KMS-11 (cell line): ENCODE data around the gene STAG1.
"Not testable (repeated sequence)": the region's sequence is repeated elsewhere in the genome, so short reads cannot be mapped to it uniquely, and the experiment has no call there.

Experiments used
- H2AFZ ChIP-seq: fragments of 200-600 bp; sonication (generic); 2 replicates; pipeline ENCODE4 v1.6.1; 2016; ENCODE audit warnings: antibody characterized with exemption, mixed run types, low read depth
- H3K27ac ChIP-seq: fragments of 200-600 bp; sonication (generic); 2 replicates; pipeline ENCODE4 v1.6.1; 2016; ENCODE audit warnings: mild to moderate bottlenecking, mixed run types
- H3K27me3 ChIP-seq: fragments of 200-600 bp; sonication (generic); 2 replicates; pipeline ENCODE4 v1.6.1; 2017; ENCODE audit warnings: mild to moderate bottlenecking, low read depth, mixed run types, moderate library complexity; ENCODE audit not compliant: insufficient read depth
- H3K36me3 ChIP-seq: fragments of 200-600 bp; sonication (generic); 2 replicates; pipeline ENCODE4 v1.6.1; 2017; ENCODE audit warnings: mild to moderate bottlenecking, mixed run types; ENCODE audit not compliant: insufficient read depth
- H3K4me1 ChIP-seq: fragments of 200-600 bp; sonication (generic); 2 replicates; pipeline ENCODE4 v1.6.1; 2016; ENCODE audit warnings: mild to moderate bottlenecking, low read depth, mixed run types; ENCODE audit not compliant: poor library complexity, severe bottlenecking
- H3K4me2 ChIP-seq: fragments of 200-600 bp; sonication (generic); 2 replicates; pipeline ENCODE4 v1.7.0; 2016; ENCODE audit warnings: mild to moderate bottlenecking, mixed run types
- H3K4me3 ChIP-seq: fragments of 200-600 bp; sonication (generic); IDR thresholded peaks from 2 replicates; pipeline ENCODE4 v1.6.1; 2017; ENCODE audit warnings: low read depth, low read length, mixed read lengths; ENCODE audit not compliant: insufficient read depth
- H3K79me2 ChIP-seq: fragments of 200-600 bp; sonication (generic); 2 replicates; pipeline ENCODE4 v1.6.1; 2016; ENCODE audit warnings: low read depth, mixed run types; ENCODE audit not compliant: insufficient read depth
- H3K9ac ChIP-seq: fragments of 200-600 bp; sonication (generic); 2 replicates; pipeline ENCODE4 v1.6.1; 2016; ENCODE audit warnings: mild to moderate bottlenecking, mixed run types
- H4K20me1 ChIP-seq: fragments of 200-600 bp; sonication (generic); 2 replicates; pipeline ENCODE4 v1.6.1; 2016; ENCODE audit warnings: mild to moderate bottlenecking, mixed run types; ENCODE audit not compliant: insufficient read depth
- CTCF ChIP-seq: fragments of 200-600 bp; sonication (generic); conservative IDR thresholded peaks from 2 replicates; pipeline ENCODE4 v1.6.1; 2017; ENCODE audit warnings: low read depth, mild to moderate bottlenecking, antibody characterized with exemption, low read length, moderate library complexity, mixed read lengths

Gene STAG1

GRCh38 chr3:136672457-136672856 lies 79.7 kb downstream of the STAG1 start:
- H3K79me2 ChIP-seq = peaks cover 85% of the 10 kb centered on the region
- H4K20me1 ChIP-seq = peaks cover 3% of the 10 kb centered on the region; the same call in 1 of the 2 replicates
- no peak overlapping the region for H3K9ac ChIP-seq
- TF ChIP-seq CTCF = no peak
- no peak overlapping the region for H3K27ac ChIP-seq
- H3K4me3 ChIP-seq = no peak overlapping the region
- no peak overlapping the region for H3K4me2 ChIP-seq
- H2AFZ ChIP-seq = no peak overlapping the region
- no peaks in the 10 kb centered on the region for H3K27me3 ChIP-seq
- H3K36me3 ChIP-seq = no peaks in the 10 kb centered on the region
- H3K4me1 ChIP-seq = peaks cover 25% of the 10 kb centered on the region

- Histone ChIP-seq H3K79me2 (peaks cover 85% of the 10 kb centered on the region), H3K27me3 (no peaks in the 10 kb centered on the region), H3K4me1 (peaks cover 28% of the 10 kb centered on the region), H3K4me2 (no peak overlapping the region), H3K4me3 (no peak overlapping the region), H3K36me3 (no peaks in the 10 kb centered on the region), H4K20me1 (0 out of 2 replicates have a peak, but pooled peaks cover 3% of the 10 kb centered on the region), H3K27ac (no peak overlapping the region), H2AFZ (no peak overlapping the region), H3K9ac (no peak overlapping the region)
- no peak for TF ChIP-seq CTCF
These were observed 80.3 kb downstream of the STAG1 start for GRCh38 chr3:136671921-136672320.

- peaks cover 90% of the 10 kb centered on the region for H3K79me2 ChIP-seq
- H4K20me1 ChIP-seq = 0 out of 2 replicates have a peak, but pooled peaks cover 1% of the 10 kb centered on the region
- no peak overlapping the region for H2AFZ ChIP-seq
- H3K36me3 ChIP-seq = no peaks in the 10 kb centered on the region
- no peak overlapping the region for H3K4me3 ChIP-seq
- H3K4me1 ChIP-seq = peaks cover 30% of the 10 kb centered on the region
- H3K27me3 ChIP-seq = no peaks in the 10 kb centered on the region
- H3K4me2 ChIP-seq = no peak overlapping the region
- no peak overlapping the region for H3K27ac ChIP-seq
- H3K9ac ChIP-seq = no peak overlapping the region
- no peak for TF ChIP-seq CTCF
These were observed 82.0 kb downstream of the STAG1 start for GRCh38 chr3:136670166-136670565.

GRCh38 chr3:136667081-136667480 lies 85.1 kb downstream of the STAG1 start:
- Histone ChIP-seq H3K36me3 (no peaks in the 10 kb centered on the region), H4K20me1 (0 out of 2 replicates have a peak, but pooled peaks cover 8% of the 10 kb centered on the region), H3K79me2 (peaks cover 92% of the 10 kb centered on the region)

GRCh38 chr3:136666301-136666700 lies 85.9 kb downstream of the STAG1 start:
- not testable (repeated sequence) for H3K4me3 ChIP-seq, H3K27me3 ChIP-seq, H3K9ac ChIP-seq, H3K27ac ChIP-seq, H2AFZ ChIP-seq, H3K4me2 ChIP-seq, H3K36me3 ChIP-seq
- H3K4me1 ChIP-seq = peaks cover 34% of the 10 kb centered on the region
- H3K79me2 ChIP-seq = peaks cover 92% of the 10 kb centered on the region
- H4K20me1 ChIP-seq = peaks cover 14% of the 10 kb centered on the region

More at GRCh38 chr3:136667081-136667480, 85.1 kb downstream of the STAG1 start:
- Histone ChIP-seq H3K27me3 (no peaks in the 10 kb centered on the region), H2AFZ (no peak overlapping the region), H3K4me2 (no peak overlapping the region), H3K4me3 (no peak overlapping the region), H3K27ac (no peak overlapping the region), H3K4me1 (peaks cover 34% of the 10 kb centered on the region), H3K9ac (no peak overlapping the region)
- no peak for TF ChIP-seq CTCF
